ENCODE results near the gene ANO6. TPM values are rescaled to one million over a fixed set of nuclear protein-coding genes. Genes with fewer than 3 reads are reported as not detected.
A peak's percentile ranks its signal among the peaks of the same experiment; 100 is the strongest.

The ANO6 gene
- total RNA-seq, 1 experiment from 2014 or later: 59.3 TPM

DNA sequence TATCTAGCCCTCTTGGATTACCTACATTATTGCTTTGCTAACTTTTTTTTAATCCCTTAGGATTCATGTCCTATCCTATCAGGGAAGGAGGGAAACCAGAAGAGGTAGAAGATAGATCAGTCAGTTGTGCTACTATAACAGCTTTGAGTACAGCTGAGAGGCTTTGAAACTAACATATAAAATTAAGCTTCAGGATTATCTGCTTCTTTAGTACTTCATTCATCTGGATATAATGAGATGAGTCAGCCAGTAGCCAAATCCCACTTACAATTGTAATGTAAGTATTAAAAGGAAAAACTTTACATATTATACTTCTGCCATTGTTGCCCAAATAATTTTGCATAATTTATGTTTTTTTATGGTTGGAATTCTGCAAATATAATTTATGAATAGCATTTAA, 33.4 kb upstream of the ANO6 start:
- intact Hi-C loops (cut with micrococcal nuclease; ENCODE audit: unreplicated experiment): no loop called here
- H3K4me1 ChIP-seq (ENCODE audit: insufficient read depth, low read length, poor library complexity, severe bottlenecking): peaks cover 14% of the 10 kb centered on the region

DNA sequence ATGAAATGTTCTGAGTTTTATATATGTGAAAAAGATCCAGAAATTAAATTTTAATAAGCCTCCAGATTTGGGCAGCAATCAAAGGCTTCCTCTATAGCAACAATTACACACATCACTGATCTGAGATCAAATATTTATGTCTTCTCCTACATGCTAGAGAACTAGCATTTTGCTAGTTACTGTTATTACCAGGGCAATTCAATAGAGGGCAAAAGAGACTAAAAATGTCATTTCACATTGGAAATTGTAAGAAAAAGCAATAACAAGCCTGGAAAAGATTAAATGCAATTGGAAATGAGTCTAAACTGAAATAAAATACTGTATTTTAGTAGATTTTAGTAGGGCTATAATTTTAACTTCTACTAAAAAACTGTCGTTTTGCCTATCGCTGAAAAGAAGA, 32.6 kb upstream of the ANO6 start:
- no TSS peak for BruUV-seq (replicated peaks)
- DNase-seq (ENCODE audit: low spot score): peak; percentile 37
- CTCF ChIA-PET: interaction anchor here (0.8 kb wide), 1 partner anchor 205 kb away, joined by 3 read pairs; no protein-coding TSS in a partner anchor
- intact Hi-C loops (cut with micrococcal nuclease; ENCODE audit: unreplicated experiment): no loop called here
- no peak overlapping the region for H3K27ac ChIP-seq (ENCODE audit: low read depth, low read length, poor library complexity, severe bottlenecking)
- H3K27me3 ChIP-seq (replicated peaks; ENCODE audit: insufficient read depth, low read depth, low read length, poor library complexity): no peaks in the 10 kb centered on the region
- H3K36me3 ChIP-seq (ENCODE audit: insufficient read depth, low read length, poor library complexity, severe bottlenecking): no peaks in the 10 kb centered on the region
- TF ChIP-seq, protein P1, sequence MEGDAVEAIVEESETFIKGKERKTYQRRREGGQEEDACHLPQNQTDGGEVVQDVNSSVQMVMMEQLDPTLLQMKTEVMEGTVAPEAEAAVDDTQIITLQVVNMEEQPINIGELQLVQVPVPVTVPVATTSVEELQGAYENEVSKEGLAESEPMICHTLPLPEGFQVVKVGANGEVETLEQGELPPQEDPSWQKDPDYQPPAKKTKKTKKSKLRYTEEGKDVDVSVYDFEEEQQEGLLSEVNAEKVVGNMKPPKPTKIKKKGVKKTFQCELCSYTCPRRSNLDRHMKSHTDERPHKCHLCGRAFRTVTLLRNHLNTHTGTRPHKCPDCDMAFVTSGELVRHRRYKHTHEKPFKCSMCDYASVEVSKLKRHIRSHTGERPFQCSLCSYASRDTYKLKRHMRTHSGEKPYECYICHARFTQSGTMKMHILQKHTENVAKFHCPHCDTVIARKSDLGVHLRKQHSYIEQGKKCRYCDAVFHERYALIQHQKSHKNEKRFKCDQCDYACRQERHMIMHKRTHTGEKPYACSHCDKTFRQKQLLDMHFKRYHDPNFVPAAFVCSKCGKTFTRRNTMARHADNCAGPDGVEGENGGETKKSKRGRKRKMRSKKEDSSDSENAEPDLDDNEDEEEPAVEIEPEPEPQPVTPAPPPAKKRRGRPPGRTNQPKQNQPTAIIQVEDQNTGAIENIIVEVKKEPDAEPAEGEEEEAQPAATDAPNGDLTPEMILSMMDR (conservative IDR thresholded peaks at IDR 0.05; ENCODE audit: low read depth, low read length): peak; percentile 52
- TF ChIP-seq EZH2 (IDR thresholded peaks at IDR 0.05; ENCODE audit: borderline replicate concordance, low read depth, low read length, poor library complexity, severe bottlenecking): no peak
- H3K4me1 ChIP-seq (ENCODE audit: insufficient read depth, low read length, poor library complexity, severe bottlenecking): peaks cover 14% of the 10 kb centered on the region
- POLR2A ChIA-PET (ENCODE audit: low non-redundant PET): no interaction called here
- H3K9me3 ChIP-seq (ENCODE audit: low read depth, low read length, poor library complexity, severe bottlenecking): peaks cover 4% of the 10 kb centered on the region
- no peak overlapping the region for H3K4me3 ChIP-seq (ENCODE audit: low read depth, low read length, poor library complexity, severe bottlenecking)

More for the DNA sequence above, 33.4 kb upstream of the ANO6 start:
- ChIA-PET POLR2A (ENCODE audit: low non-redundant PET) (no interaction called here), CTCF (no interaction called here)
- Histone ChIP-seq H3K27ac (ENCODE audit: low read depth, low read length, poor library complexity, severe bottlenecking) (peak overlapping the region; percentile 21), H3K27me3 (replicated peaks; ENCODE audit: insufficient read depth, low read depth, low read length, poor library complexity) (no peaks in the 10 kb centered on the region), H3K9me3 (ENCODE audit: low read depth, low read length, poor library complexity, severe bottlenecking) (peaks cover 8% of the 10 kb centered on the region), H3K4me3 (ENCODE audit: low read depth, low read length, poor library complexity, severe bottlenecking) (no peak overlapping the region), H3K36me3 (ENCODE audit: insufficient read depth, low read length, poor library complexity, severe bottlenecking) (no peaks in the 10 kb centered on the region)
- no TSS peak for BruUV-seq (replicated peaks)
- peak; percentile 70 for DNase-seq (ENCODE audit: low spot score)
- TF ChIP-seq EZH2 (IDR thresholded peaks at IDR 0.05; ENCODE audit: borderline replicate concordance, low read depth, low read length, poor library complexity, severe bottlenecking): no peak
- TF ChIP-seq, protein P1 (conservative IDR thresholded peaks at IDR 0.05; ENCODE audit: low read depth, low read length): no peak

DNA sequence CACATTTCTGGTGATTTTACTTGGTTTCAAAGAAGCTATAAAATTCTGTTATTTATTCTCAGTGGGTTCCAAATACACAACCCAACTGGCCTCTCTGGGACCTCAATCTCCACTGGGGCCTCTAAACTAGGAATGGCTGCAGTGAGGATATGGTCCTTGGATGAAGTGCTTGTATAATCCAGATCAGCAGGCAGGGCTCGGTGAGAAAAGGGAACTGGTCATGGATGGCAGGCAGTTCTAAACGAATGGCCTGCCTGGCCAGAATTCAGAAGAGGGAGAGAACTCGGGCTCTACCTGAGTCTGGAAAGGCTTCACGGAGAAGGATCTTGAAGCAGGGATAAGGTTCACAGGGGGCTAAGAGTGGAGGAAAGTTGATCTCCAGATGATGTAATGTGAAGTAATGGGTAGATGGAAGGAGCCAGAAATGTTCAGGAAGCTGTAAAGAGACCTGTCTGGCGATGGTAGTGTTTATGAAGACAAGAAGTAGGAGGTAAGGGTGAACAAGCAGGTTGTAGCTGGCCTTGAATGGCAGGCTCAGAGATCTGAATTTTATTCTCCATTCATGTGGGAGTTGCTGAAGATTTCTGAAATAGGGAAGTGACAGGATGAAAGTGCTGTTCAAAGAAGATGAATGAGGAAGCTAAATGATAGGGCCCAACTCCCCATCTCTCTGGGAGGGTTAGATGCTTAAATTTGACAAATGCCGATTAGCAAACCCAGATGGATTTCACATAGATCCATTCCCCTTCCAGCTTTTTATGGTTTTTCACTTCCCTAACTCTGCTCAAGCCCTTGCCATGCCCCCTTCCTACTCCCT, 31.5 kb upstream of the ANO6 start:
- ChIA-PET CTCF (no interaction called here), POLR2A (ENCODE audit: low non-redundant PET) (no interaction called here)
- intact Hi-C loops (cut with micrococcal nuclease; ENCODE audit: unreplicated experiment): no loop called here
- Histone ChIP-seq H3K27me3 (replicated peaks; ENCODE audit: insufficient read depth, low read depth, low read length, poor library complexity) (no peaks in the 10 kb centered on the region), H3K36me3 (ENCODE audit: insufficient read depth, low read length, poor library complexity, severe bottlenecking) (no peaks in the 10 kb centered on the region), H3K27ac (ENCODE audit: low read depth, low read length, poor library complexity, severe bottlenecking) (no peak overlapping the region), H3K4me3 (ENCODE audit: low read depth, low read length, poor library complexity, severe bottlenecking) (no peak overlapping the region), H3K4me1 (ENCODE audit: insufficient read depth, low read length, poor library complexity, severe bottlenecking) (peaks cover 14% of the 10 kb centered on the region), H3K9me3 (ENCODE audit: low read depth, low read length, poor library complexity, severe bottlenecking) (no peaks in the 10 kb centered on the region)
- no TSS peak for BruUV-seq (replicated peaks)
- TF ChIP-seq, protein P1 (conservative IDR thresholded peaks at IDR 0.05; ENCODE audit: low read depth, low read length): no peak
- TF ChIP-seq EZH2 (IDR thresholded peaks at IDR 0.05; ENCODE audit: borderline replicate concordance, low read depth, low read length, poor library complexity, severe bottlenecking): no peak
- DNase-seq (ENCODE audit: low spot score): no peak
